ENCODE results near the gene H2BK1.
A peak's percentile ranks its signal among the peaks of the same experiment; 100 is the strongest.

DNA sequence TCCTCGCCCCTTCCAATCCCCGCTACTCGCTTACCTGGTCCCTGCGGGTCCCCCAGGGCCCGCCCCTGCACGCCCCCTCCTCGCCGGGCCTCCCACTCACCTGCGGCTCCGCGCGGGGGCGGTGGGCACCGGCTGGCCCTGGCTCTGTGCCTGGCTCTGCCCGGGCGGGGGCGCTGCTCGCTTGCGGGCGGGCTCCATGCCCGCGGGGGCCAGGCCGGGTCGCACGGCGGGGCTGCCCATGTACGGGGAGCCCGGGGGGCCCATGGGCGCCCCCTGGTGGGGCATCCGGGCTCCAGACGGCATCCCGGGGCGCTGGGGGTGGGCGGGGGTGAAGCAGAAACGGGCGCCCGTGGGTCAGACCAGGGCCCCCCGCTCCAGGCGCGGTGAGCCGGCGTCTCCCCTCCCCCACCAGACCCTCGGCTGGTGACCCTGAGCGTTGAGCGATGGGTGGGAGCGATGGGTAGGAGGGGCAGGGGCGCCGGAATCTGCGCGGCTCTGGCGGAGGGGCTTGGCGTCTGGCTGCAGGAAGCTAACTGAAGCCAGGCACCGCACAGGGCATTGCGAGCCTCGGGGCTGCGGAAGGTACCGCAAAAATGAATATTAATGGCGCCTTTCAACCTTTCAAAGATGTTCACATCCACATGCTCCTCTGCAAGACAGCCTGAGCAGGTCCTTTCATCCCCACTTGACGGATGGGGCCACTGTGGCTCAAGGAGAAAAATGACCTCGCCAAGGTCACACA lies 35.2 kb upstream of the H2BK1 start:
- peak; percentile 47 for TF ChIP-seq CTCF (conservative IDR thresholded peaks at IDR 0.05)
- no peak for TF ChIP-seq EZH2 (IDR thresholded peaks at IDR 0.05; ENCODE audit: low read depth)
